ENCODE results near the gene TPPP3.

The TPPP3 gene

DNA sequence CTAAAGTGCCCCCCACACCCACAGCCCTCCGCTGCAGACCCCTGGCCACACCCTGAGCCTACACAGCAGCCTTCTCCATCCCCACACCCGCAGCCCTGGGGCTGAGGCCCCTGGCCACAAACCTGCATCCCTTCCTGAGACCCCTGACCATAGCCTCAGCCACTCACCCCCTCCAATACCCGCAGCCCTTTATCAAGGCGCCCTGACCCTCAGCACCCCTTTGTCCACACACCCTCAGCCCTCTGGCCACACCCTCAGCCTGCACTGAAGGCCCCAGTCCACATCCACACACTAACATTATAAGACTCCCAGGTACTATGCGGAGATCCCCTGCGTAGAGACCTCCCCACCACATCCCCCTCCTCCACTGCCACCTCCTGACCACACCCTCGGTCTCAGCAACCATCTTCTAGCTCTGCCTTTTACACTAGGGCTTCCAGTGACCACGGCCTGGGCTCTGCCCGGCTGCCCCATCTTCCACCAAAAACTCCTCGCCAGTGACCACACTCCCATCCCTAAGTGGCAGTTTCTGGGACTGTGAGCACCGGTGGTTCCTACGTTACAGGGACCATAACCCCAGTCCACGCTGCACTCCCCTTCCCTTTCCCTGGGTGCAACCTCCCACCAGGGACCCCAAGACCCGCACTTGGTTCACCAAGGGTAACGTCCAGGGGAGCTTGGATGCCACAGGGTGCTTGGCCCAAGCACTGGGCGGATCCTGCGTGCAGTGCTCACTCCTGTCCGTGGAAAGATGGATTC, 818 bp downstream of the TPPP3 start:
- no peak for DNase-seq

DNA sequence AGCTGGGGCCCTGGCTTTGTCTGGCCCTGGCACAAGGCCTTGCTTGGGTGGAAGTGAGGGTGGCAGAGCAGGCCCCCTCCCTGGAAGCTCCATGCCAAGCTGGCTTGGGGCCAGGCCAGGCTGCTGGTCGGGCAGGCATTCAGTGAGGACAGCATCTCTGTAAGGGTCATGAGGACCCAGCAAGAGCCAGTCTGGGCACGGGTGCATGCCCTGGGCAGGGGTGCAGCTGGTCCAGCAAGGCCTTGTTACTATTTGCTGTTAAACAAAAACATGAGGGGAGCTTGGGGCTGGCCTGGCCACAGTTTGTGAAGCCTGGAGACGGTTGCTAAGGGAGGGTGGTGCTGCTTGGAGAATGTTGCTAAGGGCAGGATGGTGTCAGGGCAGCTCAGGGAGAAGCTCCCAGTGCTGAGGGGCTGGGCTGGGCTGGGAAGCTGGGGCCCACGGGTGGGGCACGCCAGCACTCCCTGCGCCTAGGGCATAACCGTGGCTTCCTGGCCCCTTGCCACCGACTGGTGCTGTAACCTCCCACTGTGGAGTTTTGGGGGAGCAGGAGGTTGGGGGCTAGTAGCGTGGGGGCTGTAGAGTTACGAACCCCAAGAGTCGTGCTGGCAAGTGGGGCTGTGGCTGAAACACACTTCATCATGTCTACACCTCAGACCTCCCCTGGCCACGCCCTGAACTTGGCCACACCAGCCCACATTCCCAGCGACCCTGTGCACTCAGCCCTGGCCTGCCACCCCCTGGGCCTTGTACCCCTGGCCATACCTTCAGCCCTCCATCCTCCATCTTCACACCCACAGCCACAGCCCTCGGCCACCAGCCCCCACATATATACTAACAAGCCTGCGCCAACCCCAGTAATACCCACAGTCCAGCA, 1.6 kb downstream of the TPPP3 start:
- no peaks in the 10 kb centered on the region for H3K27me3 ChIP-seq (ENCODE audit: insufficient read depth, low read depth, severe bottlenecking)
- TF ChIP-seq, protein P1, sequence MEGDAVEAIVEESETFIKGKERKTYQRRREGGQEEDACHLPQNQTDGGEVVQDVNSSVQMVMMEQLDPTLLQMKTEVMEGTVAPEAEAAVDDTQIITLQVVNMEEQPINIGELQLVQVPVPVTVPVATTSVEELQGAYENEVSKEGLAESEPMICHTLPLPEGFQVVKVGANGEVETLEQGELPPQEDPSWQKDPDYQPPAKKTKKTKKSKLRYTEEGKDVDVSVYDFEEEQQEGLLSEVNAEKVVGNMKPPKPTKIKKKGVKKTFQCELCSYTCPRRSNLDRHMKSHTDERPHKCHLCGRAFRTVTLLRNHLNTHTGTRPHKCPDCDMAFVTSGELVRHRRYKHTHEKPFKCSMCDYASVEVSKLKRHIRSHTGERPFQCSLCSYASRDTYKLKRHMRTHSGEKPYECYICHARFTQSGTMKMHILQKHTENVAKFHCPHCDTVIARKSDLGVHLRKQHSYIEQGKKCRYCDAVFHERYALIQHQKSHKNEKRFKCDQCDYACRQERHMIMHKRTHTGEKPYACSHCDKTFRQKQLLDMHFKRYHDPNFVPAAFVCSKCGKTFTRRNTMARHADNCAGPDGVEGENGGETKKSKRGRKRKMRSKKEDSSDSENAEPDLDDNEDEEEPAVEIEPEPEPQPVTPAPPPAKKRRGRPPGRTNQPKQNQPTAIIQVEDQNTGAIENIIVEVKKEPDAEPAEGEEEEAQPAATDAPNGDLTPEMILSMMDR (IDR thresholded peaks at IDR 0.05; ENCODE audit: low read depth, low read length): no peak
- H3K4me3 ChIP-seq (ENCODE audit: low read depth, low read length): no peak overlapping the region
- no peaks in the 10 kb centered on the region for H3K36me3 ChIP-seq
- no peaks in the 10 kb centered on the region for H3K9me3 ChIP-seq (ENCODE audit: severe bottlenecking)
- DNase-seq: no peak
- H3K27ac ChIP-seq: no peak overlapping the region

More for the DNA sequence above, 818 bp downstream of the TPPP3 start:
- Histone ChIP-seq H3K4me3 (ENCODE audit: low read depth, low read length) (peak overlapping the region; percentile 41), H3K27ac (no peak overlapping the region; the same call in 1 of the 2 replicates), H3K27me3 (ENCODE audit: insufficient read depth, low read depth, severe bottlenecking) (no peaks in the 10 kb centered on the region), H3K36me3 (no peaks in the 10 kb centered on the region), H3K9me3 (ENCODE audit: severe bottlenecking) (no peaks in the 10 kb centered on the region)
- TF ChIP-seq, protein P1 (IDR thresholded peaks at IDR 0.05; ENCODE audit: low read depth, low read length): no peak

DNA sequence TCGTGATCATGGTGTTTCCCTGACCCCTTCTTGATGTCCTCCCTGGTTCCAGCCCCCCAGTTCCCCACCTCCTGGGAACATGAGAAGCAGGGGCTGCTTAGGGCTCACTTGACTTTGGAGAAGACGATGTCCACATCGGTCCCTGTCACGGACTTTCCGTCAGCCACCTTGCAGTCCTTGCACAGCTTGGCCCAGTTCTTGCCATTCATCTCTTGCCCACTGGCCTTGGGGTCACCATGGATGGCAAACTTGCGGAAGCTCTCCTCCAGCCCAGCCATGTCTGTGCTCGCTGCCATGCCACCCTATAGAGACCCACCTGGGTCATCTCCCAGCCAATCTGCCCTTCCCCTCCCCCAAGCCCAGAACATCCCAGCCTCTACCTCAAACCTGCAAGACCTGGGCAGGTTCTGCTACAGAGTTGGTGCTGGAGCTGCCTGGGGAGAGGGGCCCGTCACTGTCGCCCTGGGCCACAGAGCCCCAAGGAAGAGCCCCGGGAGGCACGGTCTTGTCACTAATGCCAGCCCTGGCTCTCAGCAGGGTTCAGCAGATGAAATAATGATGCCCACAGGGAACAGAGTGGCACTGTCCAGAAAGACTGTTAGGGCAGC, 2.4 kb downstream of the TPPP3 start:
- TF ChIP-seq, protein P1 (IDR thresholded peaks at IDR 0.05; ENCODE audit: low read depth, low read length): no peak
- no peaks in the 10 kb centered on the region for H3K36me3 ChIP-seq
- DNase-seq: no peak
- no peaks in the 10 kb centered on the region for H3K27me3 ChIP-seq (ENCODE audit: insufficient read depth, low read depth, severe bottlenecking)
- H3K9me3 ChIP-seq (ENCODE audit: severe bottlenecking): no peaks in the 10 kb centered on the region
- no peak overlapping the region for H3K4me3 ChIP-seq (ENCODE audit: low read depth, low read length)
- no peak overlapping the region for H3K27ac ChIP-seq

DNA sequence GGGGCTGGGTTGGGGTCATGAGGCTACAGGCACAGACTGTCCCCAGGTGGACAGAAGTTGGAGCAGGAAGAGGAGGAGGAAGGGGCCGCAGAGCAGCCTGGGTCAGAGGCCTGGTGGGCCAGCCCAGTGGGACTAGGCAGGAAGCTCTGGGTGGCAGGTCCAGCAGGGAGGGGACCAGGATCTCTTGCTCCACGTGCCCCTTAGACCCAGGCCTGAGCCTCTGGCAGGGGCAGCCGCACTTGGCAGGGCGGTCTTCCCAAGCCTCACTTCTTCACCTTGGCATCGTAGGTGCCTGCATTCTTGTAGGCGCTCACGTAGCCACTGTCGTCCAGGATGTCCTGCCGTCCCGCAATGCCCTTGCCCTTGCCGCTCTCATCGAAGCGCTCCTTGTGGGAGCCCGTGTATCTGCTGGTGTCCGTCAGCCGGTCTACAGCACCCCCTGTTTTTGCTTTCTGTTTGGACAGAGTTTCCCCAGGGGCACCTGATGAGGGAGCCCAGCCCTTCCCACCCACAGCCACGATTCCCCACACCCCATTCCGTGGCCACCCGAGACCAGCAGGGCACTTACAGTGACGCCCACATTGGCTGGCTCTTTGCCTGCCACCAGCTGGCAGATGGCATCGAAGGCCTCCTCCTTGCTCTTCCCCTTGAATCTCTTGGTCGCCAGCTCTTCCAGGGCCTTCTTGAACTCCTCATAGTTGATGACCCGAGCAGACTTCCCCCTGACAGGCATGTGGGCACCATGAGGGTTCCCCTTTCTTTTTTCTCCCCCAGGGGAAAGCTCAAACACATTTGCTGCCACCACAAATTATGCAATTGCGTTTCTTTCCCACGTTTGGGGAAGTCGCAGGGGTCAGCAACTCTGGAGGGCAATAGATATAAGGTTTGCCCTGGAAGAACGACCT, 3.1 kb downstream of the TPPP3 start:
- H3K27me3 ChIP-seq (ENCODE audit: insufficient read depth, low read depth, severe bottlenecking): no peaks in the 10 kb centered on the region
- H3K27ac ChIP-seq: no peak overlapping the region
- DNase-seq: no peak
- TF ChIP-seq, protein P1 (IDR thresholded peaks at IDR 0.05; ENCODE audit: low read depth, low read length): no peak
- no peaks in the 10 kb centered on the region for H3K9me3 ChIP-seq (ENCODE audit: severe bottlenecking)
- H3K4me3 ChIP-seq (ENCODE audit: low read depth, low read length): no peak overlapping the region
- H3K36me3 ChIP-seq: no peaks in the 10 kb centered on the region

DNA sequence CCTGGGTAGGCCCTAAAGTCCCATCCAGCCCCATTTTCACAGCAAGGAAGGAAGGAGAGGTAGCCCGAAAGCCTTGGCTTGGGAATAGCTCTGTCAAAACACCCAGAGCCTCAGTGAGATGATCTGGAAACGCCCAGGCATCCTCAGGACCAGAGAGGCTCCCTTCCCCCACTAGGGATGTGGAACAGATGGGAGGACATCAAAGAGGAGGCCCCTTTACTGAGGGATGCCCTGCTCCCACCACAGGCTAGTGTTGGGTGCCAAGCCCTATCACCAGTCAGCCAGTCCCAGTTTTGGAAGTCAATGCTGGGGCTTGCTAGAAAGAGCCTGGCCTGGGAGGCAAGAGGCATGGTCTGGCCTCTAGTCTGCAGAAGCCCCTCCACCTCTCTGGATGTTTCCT, 4.7 kb downstream of the TPPP3 start:
- no peaks in the 10 kb centered on the region for H3K36me3 ChIP-seq
- H3K9me3 ChIP-seq (ENCODE audit: severe bottlenecking): no peaks in the 10 kb centered on the region
- no peak overlapping the region for H3K4me3 ChIP-seq (ENCODE audit: low read depth, low read length)
- DNase-seq: no peak
- no peak overlapping the region for H3K27ac ChIP-seq
- no peaks in the 10 kb centered on the region for H3K27me3 ChIP-seq (ENCODE audit: insufficient read depth, low read depth, severe bottlenecking)
- TF ChIP-seq, protein P1 (IDR thresholded peaks at IDR 0.05; ENCODE audit: low read depth, low read length): no peak
